GM19397 (cell line): ENCODE data around the gene CADPS2.

Source experiments
- ATAC-seq: cut with Tn5 transposase; IDR thresholded peaks from one replicate; pipeline ENCODE4 v1.9.1; 2021; ENCODE audit warnings: mild to moderate bottlenecking, moderate library complexity; ENCODE audit not compliant: unreplicated experiment

The CADPS2 gene

GRCh38 chr7:122886357-122887081, at the start of gene CADPS2:
TSS of gene CADPS2 (minus strand) at chr7:122886460. CDS start at chr7:122886337, 123 bp downstream.
- ATAC-seq, result peak; percentile 75

DNA sequence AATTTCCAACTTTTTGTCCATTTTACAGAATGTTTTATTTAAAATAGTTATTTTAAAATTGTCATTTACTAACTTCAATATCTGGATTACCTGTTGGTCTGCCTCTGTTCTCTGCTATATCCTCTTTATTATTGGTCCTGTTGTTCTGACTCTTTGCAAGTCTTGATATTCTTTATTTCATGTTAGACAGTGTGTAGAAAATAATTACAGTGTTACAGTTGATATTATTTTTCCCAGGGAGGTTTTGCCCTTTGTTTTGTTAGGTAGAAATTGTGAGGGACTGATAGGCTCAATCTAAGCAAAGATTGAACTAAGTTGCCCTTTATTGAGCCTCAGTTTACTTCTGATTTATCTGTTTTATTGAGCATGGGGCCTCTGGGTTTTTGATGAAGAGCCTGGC, 49.4 kb upstream of the CADPS2 start:
- no peak for ATAC-seq

GRCh38 chr7:122919643-122920181, 33.5 kb upstream of the CADPS2 start:
- no peak for ATAC-seq

DNA sequence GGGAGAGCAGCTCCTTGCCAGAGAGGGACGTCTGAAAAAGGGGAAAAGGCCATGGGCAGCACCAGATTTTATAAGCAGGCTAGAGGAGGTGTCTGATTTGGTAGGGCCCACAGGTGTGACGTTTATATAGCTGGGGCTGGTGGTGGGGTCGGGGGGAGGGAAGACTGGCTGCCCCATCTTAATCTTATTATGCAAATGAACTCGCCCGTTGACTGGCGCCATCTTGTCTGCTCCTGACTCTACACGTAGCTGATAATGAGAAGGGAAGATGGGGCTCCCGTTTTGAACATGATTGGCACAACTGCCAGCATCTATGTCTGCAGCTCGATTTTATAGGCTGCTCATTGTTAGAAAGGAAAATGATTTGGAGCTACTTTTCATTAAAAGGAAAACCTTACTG, 28.6 kb upstream of the CADPS2 start:
- no peak for ATAC-seq

DNA sequence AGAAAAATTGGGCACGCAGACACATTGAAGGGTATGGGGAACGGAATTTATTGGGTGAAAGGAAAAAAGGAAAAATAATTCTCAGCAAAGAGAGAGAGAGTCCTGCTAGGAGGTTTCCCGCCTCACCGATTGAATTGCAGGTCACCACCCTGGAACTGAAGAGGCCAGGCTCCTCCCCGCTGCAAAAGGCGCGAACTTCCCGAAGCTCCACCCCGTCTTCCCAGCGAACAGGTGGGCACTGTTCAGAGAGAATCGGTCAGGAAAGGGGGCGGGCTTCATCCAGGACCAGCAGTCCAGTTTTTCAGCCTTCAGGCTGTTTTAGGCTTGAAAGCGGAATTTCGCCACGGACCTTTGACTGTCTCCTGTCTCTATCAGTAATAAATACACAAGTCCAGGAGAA, 27.3 kb upstream of the CADPS2 start:
- no peak for ATAC-seq

DNA sequence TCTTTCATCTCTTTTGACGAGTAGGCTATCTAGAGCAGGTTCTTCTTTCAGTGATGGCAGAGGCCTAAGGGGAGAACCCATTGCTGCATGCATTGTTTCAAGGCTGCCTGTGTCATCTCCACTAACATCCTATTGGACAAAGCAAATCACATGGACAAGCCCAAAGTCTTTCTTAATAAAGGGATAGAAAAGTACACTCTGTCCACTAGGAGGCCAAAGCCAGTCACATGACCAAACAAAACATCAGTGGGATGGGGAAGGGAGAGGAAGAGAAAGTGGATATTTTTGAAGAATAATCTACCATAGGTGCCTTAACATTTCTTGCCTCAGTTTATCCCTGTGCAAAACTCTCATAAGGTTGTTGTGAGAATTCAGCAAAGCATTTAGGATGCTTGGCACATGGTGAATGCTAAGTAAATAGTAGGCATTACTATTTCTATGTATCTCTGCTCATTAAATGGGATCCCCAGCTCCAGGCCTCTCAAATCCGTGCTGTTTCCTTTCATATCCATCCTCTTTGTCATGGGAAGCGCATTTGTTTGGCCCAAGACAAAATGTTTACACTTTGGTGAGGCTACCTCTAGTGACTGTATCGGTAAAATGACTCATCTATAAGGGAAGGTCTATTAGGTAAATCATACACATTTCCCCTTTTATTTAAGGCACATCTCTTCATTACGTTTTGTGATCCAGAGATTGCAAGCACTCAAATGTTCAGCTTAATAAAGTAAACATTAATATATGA, 16.7 kb upstream of the CADPS2 start:
- ATAC-seq, result no peak

DNA sequence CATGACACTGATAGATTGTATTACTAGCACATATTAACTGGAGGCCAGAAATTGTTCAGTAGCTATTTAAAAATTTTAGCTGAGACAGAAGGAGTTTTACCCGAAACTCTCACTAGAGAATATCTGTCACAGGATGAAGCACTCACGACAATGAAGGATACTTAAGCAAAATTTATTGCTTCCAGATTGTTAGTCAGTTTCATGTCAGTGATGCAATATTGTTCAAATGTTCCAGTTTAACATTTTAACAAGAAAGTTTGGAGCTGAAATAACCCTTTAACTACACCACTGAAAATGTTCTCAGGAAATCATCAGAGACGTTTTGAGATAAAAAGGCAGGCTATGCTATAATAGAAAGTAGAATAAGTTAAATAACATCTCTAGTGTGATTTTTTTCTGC, 15.0 kb upstream of the CADPS2 start:
- ATAC-seq, result no peak

DNA sequence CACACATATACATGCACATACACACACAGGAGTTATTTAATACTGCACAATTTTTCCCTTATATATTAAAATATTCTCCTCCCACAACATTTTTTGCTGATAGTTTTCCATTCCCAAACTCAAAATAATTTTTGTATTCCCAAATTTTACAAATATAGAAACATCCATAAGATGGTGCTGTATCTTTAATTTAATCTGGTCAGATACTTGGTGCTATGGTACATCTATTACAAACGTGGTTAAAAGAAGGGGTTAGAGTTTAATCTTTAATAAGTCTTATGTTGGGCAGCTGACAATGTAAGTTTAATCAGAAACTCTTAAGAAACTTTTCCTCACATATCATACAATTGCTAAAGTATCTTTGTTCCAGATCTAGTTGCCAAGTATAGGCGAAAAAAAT, 10.2 kb upstream of the CADPS2 start:
- ATAC-seq, result no peak

- no peak for ATAC-seq
These were observed 7.2 kb upstream of the CADPS2 start for GRCh38 chr7:122893486-122893885.

GRCh38 chr7:122889116-122889515, 2.9 kb upstream of the CADPS2 start:
- no peak for ATAC-seq

DNA sequence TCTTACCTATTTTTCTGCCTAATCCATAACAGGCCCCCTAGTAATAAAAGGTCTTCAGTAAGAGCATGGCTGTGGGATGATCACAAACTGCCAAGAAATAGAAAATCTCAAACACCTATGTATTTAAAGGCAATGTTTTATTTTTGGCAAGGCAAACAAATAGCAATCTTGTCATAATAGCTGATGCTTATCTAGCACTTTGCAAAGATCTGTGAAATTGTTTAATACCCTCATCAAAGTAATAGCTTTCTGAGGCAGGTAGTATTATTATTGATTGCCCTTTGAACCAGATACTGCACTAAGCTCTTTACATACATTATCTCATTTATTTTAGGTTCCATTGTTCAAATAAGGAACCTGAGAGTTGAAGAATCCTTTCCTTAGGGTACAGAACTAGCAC, 1.6 kb upstream of the CADPS2 start:
- ATAC-seq, result no peak

GRCh38 chr7:122887198-122887597, 938 bp upstream of the CADPS2 start:
- ATAC-seq, result no peak

DNA sequence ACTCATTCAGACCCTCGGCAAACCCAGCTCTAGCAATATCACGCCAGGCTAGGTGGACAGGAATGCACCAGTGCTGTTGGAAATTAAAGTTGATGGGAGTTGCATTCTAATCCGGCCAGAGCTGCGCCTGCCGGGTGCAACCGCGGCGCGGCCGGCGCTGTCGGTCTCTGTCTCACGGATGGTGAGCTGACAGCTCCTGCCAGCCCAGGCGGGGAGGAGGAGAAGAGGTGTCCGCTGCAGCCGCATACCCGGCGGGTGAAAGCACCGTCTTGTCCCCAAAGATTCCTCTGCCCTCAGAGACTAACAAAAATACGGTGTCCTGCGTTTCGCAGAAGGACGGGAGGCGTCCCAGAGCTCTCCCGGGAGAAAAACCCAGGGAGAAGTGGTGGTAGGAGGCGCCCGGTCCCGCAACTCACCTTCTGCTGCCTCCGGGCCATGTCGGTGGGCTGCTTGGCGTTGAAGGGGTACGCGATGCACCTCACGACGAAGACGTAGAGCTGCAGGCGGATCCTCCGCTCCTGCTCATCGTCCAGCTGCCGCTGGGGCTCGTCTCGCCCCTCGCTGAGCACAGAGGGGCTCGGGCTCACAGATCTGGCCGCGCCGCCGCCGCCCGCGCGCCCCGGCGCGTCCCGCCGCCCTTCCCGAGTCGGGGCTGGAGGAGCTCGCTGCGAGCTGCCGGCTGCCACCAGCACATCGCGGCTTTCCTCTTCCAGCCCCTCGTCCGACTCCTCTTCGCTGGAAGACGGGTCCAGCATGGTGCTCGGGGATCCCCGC, 490 bp downstream of the CADPS2 start:
- ATAC-seq, result peak; percentile 35

DNA sequence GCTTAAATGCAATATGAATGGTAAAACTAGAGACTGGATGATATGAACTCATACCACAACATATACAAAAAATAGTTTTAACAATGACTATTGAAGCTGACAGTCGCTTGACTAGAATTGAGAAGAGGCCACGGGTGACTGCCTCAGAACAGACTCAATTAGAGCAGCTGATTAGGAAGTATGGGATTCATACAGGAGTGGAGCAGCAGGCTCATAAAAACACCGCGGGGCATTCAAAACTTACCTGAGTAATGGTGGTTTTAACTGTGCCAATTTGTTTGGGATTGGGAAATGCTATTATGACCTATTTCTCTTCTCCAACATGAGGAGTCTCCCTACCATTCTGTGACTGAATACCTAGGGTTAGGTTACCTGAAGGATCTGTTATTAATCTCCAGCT, 2.1 kb downstream of the CADPS2 start:
- no peak for ATAC-seq

- ATAC-seq, result no peak
These were observed 3.1 kb downstream of the CADPS2 start for GRCh38 chr7:122883049-122883680.

DNA sequence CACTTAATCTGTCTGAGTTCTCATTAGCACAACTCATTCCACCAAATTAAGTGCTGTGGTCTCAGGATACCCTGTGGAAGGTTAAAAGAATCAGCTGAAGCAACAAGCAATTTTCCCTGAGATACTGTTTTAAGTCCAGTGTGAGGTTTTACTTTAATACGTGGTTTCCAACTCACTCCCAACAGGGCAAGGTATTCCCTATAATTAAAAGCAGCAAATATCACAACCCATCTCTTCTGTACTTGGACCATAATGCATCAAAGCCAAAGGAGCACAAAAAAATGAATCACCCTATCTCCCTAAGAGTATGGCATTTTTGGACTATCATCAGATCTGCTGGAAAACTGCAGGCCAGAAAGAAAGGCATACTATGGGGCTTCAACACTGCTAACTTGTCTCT, 4.9 kb downstream of the CADPS2 start:
- ATAC-seq, result no peak

DNA sequence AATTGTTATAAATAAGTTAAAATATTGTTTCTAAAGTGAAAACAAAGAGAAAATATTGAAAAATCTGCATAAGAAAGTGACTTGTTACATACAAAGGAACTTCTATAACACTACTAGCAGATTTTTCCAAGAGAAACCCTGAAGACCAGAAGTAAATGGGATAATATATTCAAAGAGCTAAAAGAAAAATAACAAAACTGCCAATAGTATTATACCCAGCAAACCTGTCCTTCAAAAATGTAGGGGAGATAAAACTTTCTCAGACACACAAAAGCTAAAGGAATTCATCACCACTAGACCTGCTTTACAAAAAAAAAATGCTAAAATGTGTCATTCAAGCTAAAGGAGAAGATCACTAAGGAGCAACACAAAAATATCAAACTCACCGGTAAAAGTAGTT, 17.0 kb downstream of the CADPS2 start:
- ATAC-seq, result no peak

GRCh38 chr7:122867471-122867980, 18.7 kb downstream of the CADPS2 start:
- ATAC-seq, result no peak

DNA sequence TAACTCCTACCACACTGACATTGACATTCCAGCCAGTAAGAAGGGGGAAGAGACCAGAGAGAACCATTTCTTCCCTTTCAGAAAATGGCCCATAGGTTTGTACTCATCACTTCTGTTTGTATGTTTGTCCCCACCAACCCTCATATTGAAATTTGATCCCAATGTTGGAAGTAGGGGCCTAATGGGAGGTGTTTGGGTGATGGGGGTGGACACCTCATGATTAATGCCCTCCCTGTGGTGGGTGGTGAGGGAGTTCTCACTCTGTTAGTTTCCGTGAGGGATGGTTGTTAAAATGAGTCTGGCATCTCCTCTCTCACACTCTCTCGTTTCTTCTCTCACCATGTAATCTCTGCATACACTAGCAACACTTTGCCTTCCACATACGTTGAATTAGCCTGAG, 21.4 kb downstream of the CADPS2 start:
- no peak for ATAC-seq

DNA sequence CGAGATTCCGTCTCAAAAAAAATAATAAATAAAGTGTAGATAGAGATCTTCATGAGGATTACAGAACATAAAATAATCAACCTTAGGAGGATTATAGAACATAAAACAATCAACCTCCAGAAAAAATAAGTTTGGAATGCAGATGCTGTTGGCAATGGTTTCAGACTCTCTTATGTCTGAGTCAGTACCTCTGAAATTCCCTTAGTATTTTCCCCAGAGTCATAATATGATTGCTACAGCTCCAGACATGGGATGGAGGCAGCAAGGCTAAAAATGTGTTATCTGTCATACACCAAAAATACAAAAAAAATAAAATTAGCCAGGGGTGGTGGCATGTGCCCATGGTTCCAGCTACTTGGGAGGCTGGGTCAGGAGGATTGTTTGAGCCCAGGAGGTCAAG, 22.2 kb downstream of the CADPS2 start:
- no peak for ATAC-seq

DNA sequence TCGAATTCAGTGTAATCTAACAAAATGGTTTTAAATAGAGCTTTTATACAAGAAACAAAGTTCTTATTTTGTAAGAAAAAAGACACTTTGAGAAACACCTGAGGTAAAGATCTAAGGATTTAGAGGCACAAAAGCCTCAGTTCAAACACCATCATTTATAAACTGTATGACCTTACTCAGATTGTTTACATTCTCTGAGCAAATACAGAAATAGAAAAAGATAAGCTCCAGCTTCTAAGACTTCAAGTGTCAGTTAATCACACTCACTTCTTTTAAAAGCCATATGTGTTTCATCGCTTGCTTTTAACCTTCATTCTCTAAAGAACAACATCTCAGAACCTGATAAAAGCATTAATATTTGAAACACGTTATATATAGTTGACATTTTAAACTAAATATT, 27.9 kb downstream of the CADPS2 start:
- no peak for ATAC-seq
